Aorta (tissue), 5 donors: ENCODE data around the gene TMTC1. TPM values are rescaled to one million over a fixed set of nuclear protein-coding genes. Genes with fewer than 3 reads are reported as not detected.

ENCODE experiments used
- ATAC-seq: fragments of 200-7000 bp; cut with Tn5 transposase; one replicate; pipeline ENCODE4 v1.9.1; 2022; ENCODE audit warnings: moderate library complexity; ENCODE audit not compliant: low FRiP score
- DNase-seq, 2 donors: peaks; one replicate each; pipeline ENCODE4 v3.0.0-alpha.2; 2020
- H3K27ac ChIP-seq, 2 donors: one replicate each; pipeline ENCODE4 v1.5.1; 2013; ENCODE audit warnings: low read length in 2 of 2, mild to moderate bottlenecking in 2 of 2, moderate library complexity in 2 of 2, control low read depth in 1 of 2, inconsistent platforms in 1 of 2, low read depth in 1 of 2
- H3K27me3 ChIP-seq, 2 donors: one replicate each; pipeline ENCODE4 v1.6.1; 2013; ENCODE audit warnings: control low read depth in 1 of 2, low read length in 1 of 2, mild to moderate bottlenecking in 1 of 2, moderate library complexity in 1 of 2; ENCODE audit not compliant: insufficient read depth in 2 of 2, control insufficient read depth in 1 of 2
- H3K36me3 ChIP-seq, 2 donors: one replicate each; pipeline ENCODE4 v1.6.1; 2013; ENCODE audit warnings: control low read depth in 1 of 2, low read length in 1 of 2, mild to moderate bottlenecking in 1 of 2; ENCODE audit not compliant: insufficient read depth in 2 of 2, control insufficient read depth in 1 of 2
- H3K4me1 ChIP-seq, 2 donors: one replicate each; pipeline ENCODE4 v1.6.1; 2013; ENCODE audit warnings: low read length in 2 of 2, control low read depth in 1 of 2, mild to moderate bottlenecking in 1 of 2, moderate library complexity in 1 of 2; ENCODE audit not compliant: insufficient read depth in 2 of 2, control insufficient read depth in 1 of 2
- H3K4me3 ChIP-seq, 2 donors: one replicate each; pipeline ENCODE4 v1.5.1; 2013; ENCODE audit warnings: low read length in 2 of 2, control low read depth in 1 of 2, mild to moderate bottlenecking in 1 of 2
- H3K9me3 ChIP-seq: one replicate; pipeline ENCODE4 v1.6.1; 2013; ENCODE audit warnings: mild to moderate bottlenecking, low read length; ENCODE audit not compliant: control insufficient read depth
- WGBS, 2 donors: extraction: QIAGEN DNeasy Blood & Tissue Kit; methylation state at CpG; one replicate each; pipeline ENCODE4 v1.1.7; 2013; 5-methylcytosine and 5-hydroxymethylcytosine counted together
- intact Hi-C, 2 donors: fragments of 100-400 bp; cut with DNase I; formaldehyde crosslinking; loops; one replicate each; pipeline versions ENCODE4 v1.14.2 to v1.15.0; 2022
- polyA plus RNA-seq, 2 donors: library from polyadenylated mRNA; stranded (reverse); fragments of 200-250 nt; gene quantifications; one replicate each; pipeline ENCODE4 v1.2.3, GENCODE V29; 2013
- total RNA-seq, 2 donors: library from RNA; stranded (reverse); fragmentation: NEBNext Ultra II Directional; extraction: Animal tissue kit (Norgen Biotek cat#: 25700); gene quantifications; one replicate each; pipeline ENCODE4 v1.2.1, GENCODE V29; 2021
- donor health status: healthy with polysubstance abuse.
- donor health status: Bipolar disorder and iron deficiency.
- donor health status: DM: no; HTN: no; CAD: no.
- donor health status: DM: no; HTN: no; CAD: no.
- donor health status: DM: yes; HTN: yes; CAD: no.

TMTC1 gene
- total and polyA plus RNA-seq, 4 donors: 12.8 to 84.6 (median 46.7) TPM

DNA sequence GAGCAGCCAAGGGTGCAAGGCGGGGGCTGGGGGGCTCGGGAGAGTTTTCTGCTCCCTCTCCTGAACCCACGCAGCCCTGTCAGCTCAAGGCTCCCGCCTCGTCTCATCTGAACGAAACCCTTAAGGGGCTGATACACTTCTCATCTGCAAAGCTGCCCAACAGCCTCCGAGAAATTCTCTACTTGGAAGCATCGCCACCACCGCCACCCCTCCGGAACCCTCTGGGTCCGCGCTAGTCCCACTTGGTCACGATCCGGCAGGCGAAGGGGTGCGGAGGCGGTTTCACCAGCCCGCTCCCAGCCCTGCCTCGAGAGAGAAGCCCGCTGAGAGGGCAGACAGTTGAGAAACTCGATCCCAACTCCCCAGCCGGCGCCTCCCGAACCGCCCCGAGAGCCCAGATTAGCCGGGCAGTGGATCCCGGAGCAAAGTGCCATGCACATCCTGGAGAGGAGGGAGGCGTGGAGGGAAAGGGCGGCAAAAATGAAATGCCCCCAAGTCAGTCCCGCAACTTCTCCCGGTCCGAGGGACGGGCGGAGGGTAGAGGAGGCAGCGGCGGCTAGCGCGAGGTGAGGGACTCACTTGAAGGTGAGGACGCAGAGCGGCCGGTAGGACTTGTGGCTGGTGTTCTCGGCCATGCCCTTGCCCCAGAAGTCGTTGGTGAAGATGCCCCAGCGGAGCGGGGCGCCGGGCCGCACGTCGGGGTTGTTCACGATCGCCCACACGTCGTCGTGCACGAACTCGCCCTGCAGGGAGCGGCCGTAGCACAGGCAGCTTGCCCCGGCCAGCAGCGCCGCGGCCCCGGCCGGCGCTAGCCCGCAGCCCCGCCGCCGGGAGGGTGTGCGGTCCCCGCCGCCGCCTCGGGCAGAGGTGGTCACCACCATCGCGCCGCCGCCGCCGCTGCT, 620 bp downstream of the TMTC1 start:
- peak; percentile 67 to 84 for DNase-seq
- Histone ChIP-seq H3K27ac (peak overlapping the region in 1 of 2 donors; percentile 80), H3K4me1 (peaks cover 0 to 3% of the 10 kb centered on the region in 2 donors), H3K36me3 (no peaks in the 10 kb centered on the region), H3K27me3 (no peaks in the 10 kb centered on the region), H3K4me3 (peak overlapping the region; percentile 42 to 95), H3K9me3 (no peaks in the 10 kb centered on the region)
- 0 to 1% methylated on average over 76 to 82 of the region's 82 CpGs for WGBS, 2 donors
- peak; percentile 60 for ATAC-seq
- intact Hi-C loops: loop anchor here (2.0 to 10.0 kb wide), 4 partner anchors 51 to 228 kb away; no protein-coding TSS in a partner anchor

DNA sequence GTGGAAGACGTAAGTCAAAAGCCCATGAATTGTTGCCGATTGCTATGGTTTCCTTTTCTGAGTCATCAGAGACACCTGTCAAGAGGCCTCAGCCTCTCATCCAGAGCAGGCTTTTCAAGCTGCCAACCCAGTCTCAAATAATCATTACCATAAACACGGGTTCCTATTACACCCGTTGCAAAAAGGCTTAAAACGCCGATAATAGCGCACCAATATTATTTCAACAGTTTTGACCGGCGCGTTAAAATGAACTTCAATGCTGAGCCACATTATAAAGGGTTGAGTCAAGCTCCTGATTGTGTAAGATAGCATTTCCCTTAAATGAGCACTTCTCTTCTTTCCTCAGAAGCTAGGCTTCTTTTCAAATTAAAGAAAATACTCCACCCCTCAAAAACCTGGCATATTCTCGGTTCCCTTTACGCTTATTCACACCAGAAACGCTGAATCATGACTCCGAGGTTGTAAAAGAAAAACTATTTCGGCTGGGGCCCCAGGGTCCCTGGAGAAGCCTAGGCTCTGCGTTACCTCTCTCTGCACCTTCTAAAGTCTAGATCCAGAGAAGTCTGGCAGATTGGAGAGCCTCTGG, 1.4 kb downstream of the TMTC1 start:
- H3K9me3 ChIP-seq: no peaks in the 10 kb centered on the region
- H3K27ac ChIP-seq: peak overlapping the region in 1 of 2 donors; percentile 80
- H3K4me1 ChIP-seq: peaks cover 0 to 3% of the 10 kb centered on the region in 2 donors
- ATAC-seq: peak; percentile 61
- intact Hi-C loops: loop anchor here (2.0 to 10.0 kb wide), 4 partner anchors 50 to 228 kb away; no protein-coding TSS in a partner anchor
- DNase-seq: no peak
- 2 to 3% methylated on average over 16 of the region's 16 CpGs for WGBS, 2 donors
- H3K27me3 ChIP-seq: no peaks in the 10 kb centered on the region
- peak overlapping the region; percentile 42 to 95 for H3K4me3 ChIP-seq
- no peaks in the 10 kb centered on the region for H3K36me3 ChIP-seq

DNA sequence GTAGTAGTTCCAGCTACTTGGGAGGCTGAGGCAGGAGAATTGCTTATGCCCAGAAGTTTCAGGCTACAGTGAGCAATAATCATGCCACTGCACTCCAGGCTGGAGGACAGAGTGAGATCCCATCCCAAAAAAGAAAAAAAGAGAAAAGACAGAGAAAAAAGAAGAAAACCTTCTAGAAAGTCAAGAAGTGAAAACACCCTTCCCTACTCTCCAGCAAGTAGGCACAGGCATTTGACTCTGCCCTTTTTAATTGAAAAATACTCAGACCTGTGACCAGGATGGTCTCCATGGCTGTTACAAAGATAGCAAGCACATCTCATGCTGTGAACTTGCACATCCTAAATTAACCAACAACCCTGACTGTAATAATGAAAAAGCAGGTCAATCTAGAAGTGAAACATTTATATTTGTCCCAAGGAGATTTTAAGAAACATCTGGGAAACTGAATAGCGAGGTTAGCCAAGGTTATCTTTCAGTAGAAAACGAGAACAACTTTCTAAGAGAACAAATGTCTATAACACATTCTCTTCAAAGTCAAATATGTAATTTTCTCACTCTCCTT, 2.0 kb downstream of the TMTC1 start:
- H3K4me3 ChIP-seq: peak overlapping the region; percentile 42 to 95
- intact Hi-C loops: loop anchor here (2.0 to 10.0 kb wide), 4 partner anchors 49 to 227 kb away; no protein-coding TSS in a partner anchor
- 39 to 45% methylated on average over 2 of the region's 2 CpGs for WGBS, 2 donors

DNA sequence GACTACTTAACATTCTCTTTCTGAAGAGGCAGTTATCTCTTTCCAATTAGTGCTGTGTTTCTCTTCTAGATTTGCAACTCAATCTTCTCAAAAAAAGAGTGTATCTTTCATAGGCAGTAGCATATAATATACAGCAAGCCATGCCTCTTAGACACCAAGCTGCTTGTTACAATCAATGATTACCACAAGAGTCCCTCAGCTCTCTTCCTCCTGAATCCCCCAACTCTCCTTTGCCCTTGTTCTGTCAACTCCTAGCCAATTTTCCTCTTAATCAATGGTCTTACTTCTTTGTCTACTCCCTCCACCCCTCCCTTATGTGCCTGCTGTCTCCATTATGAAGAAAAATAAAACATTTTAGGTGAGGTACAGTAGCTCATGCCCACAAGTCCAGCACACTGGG, 2.6 kb downstream of the TMTC1 start:
- Histone ChIP-seq H3K9me3 (no peaks in the 10 kb centered on the region), H3K27me3 (no peaks in the 10 kb centered on the region), H3K36me3 (no peaks in the 10 kb centered on the region), H3K4me1 (peaks cover 0 to 3% of the 10 kb centered on the region in 2 donors), H3K27ac (no peak overlapping the region), H3K4me3 (no peak overlapping the region)
- ATAC-seq (no peak), DNase-seq (no peak)
- intact Hi-C loops: loop anchor here (5.0 to 10.0 kb wide), 3 partner anchors 49 to 226 kb away; no protein-coding TSS in a partner anchor

More for the DNA sequence above, 2.0 kb downstream of the TMTC1 start:
- Histone ChIP-seq H3K27ac (no peak overlapping the region), H3K36me3 (no peaks in the 10 kb centered on the region), H3K4me1 (peaks cover 0 to 3% of the 10 kb centered on the region in 2 donors), H3K9me3 (no peaks in the 10 kb centered on the region), H3K27me3 (no peaks in the 10 kb centered on the region)
- no peak for ATAC-seq
- DNase-seq: no peak

DNA sequence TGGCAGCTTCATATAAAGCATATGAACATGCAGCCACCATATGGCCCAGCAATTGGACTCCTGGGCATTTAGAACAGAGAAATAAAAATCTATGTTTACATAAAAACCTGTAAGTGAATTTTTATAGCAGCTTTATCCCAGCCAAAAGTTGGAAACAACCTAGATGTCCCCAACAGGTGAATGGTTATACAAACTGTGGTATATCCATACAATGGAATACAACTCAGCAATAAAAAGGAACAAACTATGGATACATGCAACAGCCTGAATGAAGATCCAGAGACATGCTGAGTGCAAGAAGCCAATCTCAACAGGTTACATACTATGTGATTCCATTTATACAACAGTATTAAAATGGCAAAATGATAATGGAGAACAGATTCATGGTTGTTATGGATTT, 3.7 kb downstream of the TMTC1 start:
- intact Hi-C loops: loop anchor here (5.0 to 10.0 kb wide), 3 partner anchors 48 to 227 kb away; no protein-coding TSS in a partner anchor
- H3K27ac ChIP-seq: no peak overlapping the region
- peaks cover 0 to 3% of the 10 kb centered on the region in 2 donors for H3K4me1 ChIP-seq
- H3K4me3 ChIP-seq: no peak overlapping the region
- no peaks in the 10 kb centered on the region for H3K36me3 ChIP-seq
- ATAC-seq (no peak), DNase-seq (no peak)
- H3K27me3 ChIP-seq: no peaks in the 10 kb centered on the region
- no peaks in the 10 kb centered on the region for H3K9me3 ChIP-seq

DNA sequence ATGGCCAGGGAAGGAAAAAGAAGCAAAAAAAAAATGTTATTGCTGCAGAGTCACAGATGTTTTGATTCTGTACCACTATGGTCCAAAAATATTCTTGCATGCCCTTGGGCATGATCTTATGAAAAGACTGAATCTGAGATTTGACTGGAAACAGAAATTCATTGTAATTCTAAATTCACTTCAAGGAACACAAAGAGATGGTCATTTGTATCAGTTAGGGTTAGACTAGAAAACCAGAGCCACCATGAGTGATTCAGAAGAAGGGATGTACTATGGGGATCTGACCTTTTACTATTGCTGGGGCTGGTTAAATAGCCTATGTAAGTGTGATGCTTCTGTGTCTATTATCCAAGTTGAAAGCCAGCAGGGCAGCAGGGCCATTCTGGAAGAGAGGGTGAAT, 5.2 kb downstream of the TMTC1 start:
- Histone ChIP-seq H3K27me3 (no peaks in the 10 kb centered on the region), H3K4me3 (no peak overlapping the region), H3K9me3 (no peaks in the 10 kb centered on the region), H3K27ac (no peak overlapping the region), H3K4me1 (peaks cover 0 to 5% of the 10 kb centered on the region in 2 donors), H3K36me3 (no peaks in the 10 kb centered on the region)
- no peak for ATAC-seq
- DNase-seq: no peak
- intact Hi-C loops: loop anchor here in 1 of 2 donors (10.0 kb wide), 1 partner anchor 224 kb away; no protein-coding TSS in a partner anchor

DNA sequence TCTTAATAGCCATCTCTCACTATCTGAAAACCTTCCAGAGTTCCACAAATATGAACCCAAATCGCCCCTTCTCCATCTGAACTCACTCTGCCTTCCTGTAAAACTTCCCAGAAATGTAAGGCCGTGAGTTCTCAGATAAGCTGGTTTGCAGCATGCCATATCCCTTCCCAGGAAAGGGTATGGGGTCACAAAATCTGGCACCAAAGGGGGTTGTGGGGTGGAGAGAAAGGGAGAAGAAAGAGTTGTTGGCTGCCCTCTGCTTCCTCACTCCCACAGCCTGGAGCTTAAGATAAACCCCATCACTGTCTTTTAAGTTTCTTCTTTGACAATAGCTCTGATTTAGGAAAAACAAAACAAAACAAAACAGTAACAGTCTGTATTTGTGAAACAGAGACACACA, 10.7 kb downstream of the TMTC1 start:
- intact Hi-C loops: loop anchor here in 1 of 2 donors (10.0 kb wide), 1 partner anchor 218 kb away; no protein-coding TSS in a partner anchor
- 35 to 64% methylated on average over 2 of the region's 2 CpGs for WGBS, 2 donors
- H3K4me1 ChIP-seq: peaks cover 0 to 4% of the 10 kb centered on the region in 2 donors
- no peak overlapping the region for H3K4me3 ChIP-seq
- H3K27me3 ChIP-seq: no peaks in the 10 kb centered on the region
- no peak for DNase-seq
- no peaks in the 10 kb centered on the region for H3K36me3 ChIP-seq
- ATAC-seq: no peak
- no peak overlapping the region for H3K27ac ChIP-seq
- H3K9me3 ChIP-seq: no peaks in the 10 kb centered on the region

DNA sequence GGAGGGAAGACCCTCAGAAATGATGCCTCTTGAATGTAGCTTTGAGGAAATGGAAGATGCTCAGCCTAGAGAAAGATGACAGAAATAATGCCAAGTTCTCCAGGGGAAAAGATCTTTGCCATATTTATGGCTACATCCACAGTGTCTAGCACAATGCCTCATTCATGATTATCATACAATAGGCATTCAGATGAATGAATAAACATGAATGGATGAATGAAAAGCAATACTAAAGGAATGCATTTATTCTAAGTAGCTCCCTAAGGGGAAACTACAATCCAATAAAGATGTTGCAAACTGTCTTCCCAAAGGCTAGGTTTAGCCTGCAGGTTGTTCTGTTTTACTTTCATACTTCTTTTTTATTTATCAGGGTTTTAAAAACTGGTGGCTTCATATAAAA, 12.0 kb downstream of the TMTC1 start:
- ATAC-seq: no peak
- intact Hi-C loops: loop anchor here in 1 of 2 donors (10.0 kb wide), 1 partner anchor 217 kb away; no protein-coding TSS in a partner anchor
- H3K4me1 ChIP-seq: peaks cover 0 to 4% of the 10 kb centered on the region in 2 donors

More for the DNA sequence above, 12.0 kb downstream of the TMTC1 start:
- no peak for DNase-seq
- no peaks in the 10 kb centered on the region for H3K9me3 ChIP-seq
- H3K36me3 ChIP-seq: no peaks in the 10 kb centered on the region
- H3K4me3 ChIP-seq: no peak overlapping the region
- no peak overlapping the region for H3K27ac ChIP-seq
- H3K27me3 ChIP-seq: no peaks in the 10 kb centered on the region
